Pericardium fibroblast (primary cell): ENCODE results near the gene OR2M4. TPM values are rescaled to one million over a fixed set of nuclear protein-coding genes. Genes with fewer than 3 reads are reported as not detected.

Source experiments
- total RNA-seq: library from RNA; depleted of rRNA; stranded (reverse); fragments of >200 nt; gene quantifications from 2 replicates; pipeline ENCODE4 v1.2.3, GENCODE V29; 2015

Gene OR2M4, protein sequence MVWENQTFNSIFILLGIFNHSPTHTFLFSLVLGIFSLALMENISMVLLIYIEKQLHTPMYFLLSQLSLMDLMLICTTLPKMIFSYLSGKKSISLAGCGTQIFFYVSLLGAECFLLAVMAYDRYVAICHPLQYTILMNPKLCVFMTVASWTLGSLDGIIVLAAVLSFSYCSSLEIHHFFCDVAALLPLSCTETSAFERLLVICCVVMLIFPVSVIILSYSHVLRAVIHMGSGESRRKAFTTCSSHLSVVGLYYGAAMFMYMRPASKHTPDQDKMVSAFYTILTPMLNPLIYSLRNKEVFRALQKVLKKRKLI
- total RNA-seq: not detected in 2 replicates

GRCh38 chr1:248231117-248231516 is at the start of gene OR2M4:
Gene OR2M4 (plus strand): TSS chr1:248231417. CDS start chr1:248238929, 7,512 bp downstream.

GRCh38 chr1:248196965-248197364 is 34.3 kb upstream of the OR2M4 start, which contains the start of gene OR2M3:
Gene OR2M3 (plus strand): TSS chr1:248197265. CDS start chr1:248203068, 5,803 bp downstream.

DNA sequence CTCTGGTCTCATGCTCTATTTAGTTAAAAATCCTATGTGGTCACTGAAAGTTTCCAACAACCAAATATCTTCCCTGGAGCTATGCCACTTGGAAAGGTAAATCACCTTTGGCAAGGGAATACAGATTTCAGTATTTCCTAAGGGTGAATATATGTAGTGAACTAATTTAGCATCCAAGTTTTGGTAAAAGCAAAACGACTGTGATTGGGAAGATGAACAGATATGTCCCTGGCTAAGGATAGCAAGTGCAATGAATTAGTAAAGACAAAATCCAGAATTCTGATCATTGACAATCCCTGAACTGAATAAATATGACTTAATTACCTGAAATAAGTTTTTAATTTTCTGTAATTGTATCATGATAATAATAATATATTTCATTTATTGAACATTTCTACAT is 46.7 kb downstream of the OR2M4 start, which contains the start of gene OR2T33:
TSS of gene OR2T33 (minus strand) at position 101 of the 400 bp plus-strand sequence. CDS start 4,162 bp downstream, outside the sequence.

Other genes starting within 250 kb of the OR2M4 start
- gene OR2L5, start 217.8 kb upstream of the OR2M4 start, total RNA-seq: not detected in 2 replicates
- not detected in 2 replicates for gene OR2L2, start 201.3 kb upstream of the OR2M4 start, total RNA-seq
- not detected in 2 replicates for gene OR2L3, start 184.6 kb upstream of the OR2M4 start, total RNA-seq
- gene OR2L13, start 136.2 kb upstream of the OR2M4 start, total RNA-seq: not detected in 2 replicates
- not detected in 2 replicates for gene OR2M5, start 86.3 kb upstream of the OR2M4 start, total RNA-seq
- not detected in 2 replicates for gene OR2M2, start 56.6 kb upstream of the OR2M4 start, total RNA-seq
- gene OR2M3, start 34.2 kb upstream of the OR2M4 start, total RNA-seq: not detected in 2 replicates
- not detected in 2 replicates for gene OR2T33, start 46.6 kb downstream of the OR2M4 start, total RNA-seq
- gene OR2T12, start 72.0 kb downstream of the OR2M4 start, total RNA-seq: not detected in 2 replicates
- not detected in 2 replicates for gene OR2M7, start 93.2 kb downstream of the OR2M4 start, total RNA-seq
- not detected in 2 replicates for gene OR14C36, start 117.4 kb downstream of the OR2M4 start, total RNA-seq
- gene OR2T4, start 130.2 kb downstream of the OR2M4 start, total RNA-seq: not detected in 2 replicates
- not detected in 2 replicates for gene OR2T6, start 144.3 kb downstream of the OR2M4 start, total RNA-seq
- not detected in 2 replicates for gene OR2T1, start 171.6 kb downstream of the OR2M4 start, total RNA-seq
- gene OR2T2, start 214.2 kb downstream of the OR2M4 start, total RNA-seq: not detected in 2 replicates
- gene OR2T3, start 241.9 kb downstream of the OR2M4 start, total RNA-seq: not detected in 2 replicates